GM11168 (cell line): ENCODE data around the gene PARP8.
"Not testable (repeated sequence)": the region's sequence is repeated elsewhere in the genome, so short reads cannot be mapped to it uniquely, and the experiment has no call there.

Source experiments
- in situ Hi-C: fragments of 300-500 bp; cut with MboI; formaldehyde crosslinking; loops from one replicate; pipeline ENCODE4 v1.12.0; 2022; ENCODE audit warnings: low sequenced_read_pairs; ENCODE audit not compliant: unreplicated experiment

PARP8 gene

GRCh38 chr5:50679554-50679953, 13.1 kb downstream of the PARP8 start:
- in situ Hi-C loops = not testable (repeated sequence)

- in situ Hi-C loops = no loop called here
These were observed 18.3 kb downstream of the PARP8 start for GRCh38 chr5:50684721-50685120.

- in situ Hi-C loops = no loop called here
These were observed 21.1 kb downstream of the PARP8 start for GRCh38 chr5:50687548-50687947.

GRCh38 chr5:50691399-50692016, 25.1 kb downstream of the PARP8 start:
- in situ Hi-C loops = no loop called here

- in situ Hi-C loops = no loop called here
These were observed 27.7 kb downstream of the PARP8 start for GRCh38 chr5:50694027-50694590.

- in situ Hi-C loops = not testable (repeated sequence)
These were observed 28.2 kb downstream of the PARP8 start for GRCh38 chr5:50694626-50695025.

GRCh38 chr5:50697739-50698138, 31.3 kb downstream of the PARP8 start:
- in situ Hi-C loops = no loop called here

- in situ Hi-C loops = no loop called here
These were observed 33.3 kb downstream of the PARP8 start for GRCh38 chr5:50699737-50700136.

GRCh38 chr5:50700706-50701105, 34.3 kb downstream of the PARP8 start:
- in situ Hi-C loops = no loop called here

GRCh38 chr5:50702615-50703366, 36.4 kb downstream of the PARP8 start:
- in situ Hi-C loops = no loop called here

GRCh38 chr5:50703367-50703666, 36.9 kb downstream of the PARP8 start:
- in situ Hi-C loops = no loop called here

- in situ Hi-C loops = no loop called here
These were observed 38.3 kb downstream of the PARP8 start for GRCh38 chr5:50704730-50705129.

- in situ Hi-C loops = no loop called here
These were observed 43.0 kb downstream of the PARP8 start for GRCh38 chr5:50709471-50709870.

- in situ Hi-C loops = loop anchor here (5.0 kb wide), 1 partner anchor 44 kb away; the partner anchor contains the start of gene PARP8
These were observed 44.4 kb downstream of the PARP8 start for GRCh38 chr5:50710838-50711237.

- in situ Hi-C loops = loop anchor here (5.0 kb wide), 1 partner anchor 44 kb away; the partner anchor contains the start of gene PARP8
These were observed 44.8 kb downstream of the PARP8 start for GRCh38 chr5:50711280-50711679.

GRCh38 chr5:50712479-50712878, 46.0 kb downstream of the PARP8 start:
- in situ Hi-C loops = loop anchor here (5.0 kb wide), 1 partner anchor 45 kb away; the partner anchor contains the start of gene PARP8

- in situ Hi-C loops = no loop called here
These were observed 48.6 kb downstream of the PARP8 start for GRCh38 chr5:50715001-50715400.

GRCh38 chr5:50716134-50716533, 49.7 kb downstream of the PARP8 start:
- in situ Hi-C loops = no loop called here

- in situ Hi-C loops = no loop called here
These were observed 51.2 kb downstream of the PARP8 start for GRCh38 chr5:50717651-50718050.

- in situ Hi-C loops = no loop called here
These were observed 53.7 kb downstream of the PARP8 start for GRCh38 chr5:50720061-50720710.

GRCh38 chr5:50722223-50722622, 55.8 kb downstream of the PARP8 start:
- in situ Hi-C loops = no loop called here
